22Rv1 (cell line): ENCODE measurements around the gene XYLT2.
A peak's percentile ranks its signal among the peaks of the same experiment; 100 is the strongest.

Experiments
- ZFX ChIP-seq: fragments of 450-650 bp; IDR thresholded peaks from 2 replicates; pipeline ENCODE4 v1.6.1; 2017; ENCODE audit warnings: antibody characterized with exemption, borderline replicate concordance
- TF ChIP-seq, protein P1 (sequence below): fragments of 450-650 bp; IDR thresholded peaks from 2 replicates; pipeline ENCODE4 v1.5.1; 2017; ENCODE audit warnings: mild to moderate bottlenecking

- TF ChIP-seq, protein P1, sequence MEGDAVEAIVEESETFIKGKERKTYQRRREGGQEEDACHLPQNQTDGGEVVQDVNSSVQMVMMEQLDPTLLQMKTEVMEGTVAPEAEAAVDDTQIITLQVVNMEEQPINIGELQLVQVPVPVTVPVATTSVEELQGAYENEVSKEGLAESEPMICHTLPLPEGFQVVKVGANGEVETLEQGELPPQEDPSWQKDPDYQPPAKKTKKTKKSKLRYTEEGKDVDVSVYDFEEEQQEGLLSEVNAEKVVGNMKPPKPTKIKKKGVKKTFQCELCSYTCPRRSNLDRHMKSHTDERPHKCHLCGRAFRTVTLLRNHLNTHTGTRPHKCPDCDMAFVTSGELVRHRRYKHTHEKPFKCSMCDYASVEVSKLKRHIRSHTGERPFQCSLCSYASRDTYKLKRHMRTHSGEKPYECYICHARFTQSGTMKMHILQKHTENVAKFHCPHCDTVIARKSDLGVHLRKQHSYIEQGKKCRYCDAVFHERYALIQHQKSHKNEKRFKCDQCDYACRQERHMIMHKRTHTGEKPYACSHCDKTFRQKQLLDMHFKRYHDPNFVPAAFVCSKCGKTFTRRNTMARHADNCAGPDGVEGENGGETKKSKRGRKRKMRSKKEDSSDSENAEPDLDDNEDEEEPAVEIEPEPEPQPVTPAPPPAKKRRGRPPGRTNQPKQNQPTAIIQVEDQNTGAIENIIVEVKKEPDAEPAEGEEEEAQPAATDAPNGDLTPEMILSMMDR = peak; percentile 33; the same call in 1 of the 2 replicates
- no peak for TF ChIP-seq ZFX
Observed at GRCh38 chr17:50380369-50381259, 34.7 kb downstream of the XYLT2 start.
